GM21447 (cell line): ENCODE data around the gene C19orf47.
"Not testable (repeated sequence)": the region's sequence is repeated elsewhere in the genome, so short reads cannot be mapped to it uniquely, and the experiment has no call there.

Experiments used
- ATAC-seq: cut with Tn5 transposase; IDR thresholded peaks from one replicate; pipeline ENCODE4 v1.9.1; 2021; ENCODE audit not compliant: unreplicated experiment

C19orf47 gene

GRCh38 chr19:40377876-40378385, 29.7 kb upstream of the C19orf47 start:
- ATAC-seq = no peak

DNA sequence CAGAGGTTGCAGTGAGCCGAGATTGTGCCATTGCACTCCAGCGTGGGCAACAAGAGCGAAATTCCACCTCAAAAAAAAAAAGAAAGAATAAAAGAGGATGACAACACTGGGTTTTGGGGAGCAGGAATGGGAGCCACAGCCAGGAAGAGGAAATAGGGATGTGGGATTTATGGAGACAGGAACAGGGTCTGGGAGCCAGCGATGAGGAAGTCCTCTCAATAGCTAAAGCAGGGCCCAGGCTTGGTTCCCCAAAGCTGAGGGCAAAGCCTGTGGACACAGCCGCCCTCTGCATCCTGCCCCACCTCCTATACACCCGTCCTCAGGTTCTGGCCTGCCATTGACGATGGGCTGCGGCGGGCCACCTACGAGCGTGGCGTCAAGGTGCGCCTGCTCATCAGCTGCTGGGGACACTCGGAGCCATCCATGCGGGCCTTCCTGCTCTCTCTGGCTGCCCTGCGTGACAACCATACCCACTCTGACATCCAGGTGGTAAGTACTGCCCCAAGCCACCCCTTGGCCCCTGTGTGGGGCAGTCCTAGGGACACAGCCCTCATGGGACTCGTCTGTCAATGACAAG, 28.2 kb upstream of the C19orf47 start:
- ATAC-seq = no peak

GRCh38 chr19:40374084-40374483, 25.9 kb upstream of the C19orf47 start:
- ATAC-seq = no peak

- no peak for ATAC-seq
Measured at GRCh38 chr19:40371802-40372122, 23.6 kb upstream of the C19orf47 start.

GRCh38 chr19:40370997-40371801, 23.0 kb upstream of the C19orf47 start:
- ATAC-seq = no peak

DNA sequence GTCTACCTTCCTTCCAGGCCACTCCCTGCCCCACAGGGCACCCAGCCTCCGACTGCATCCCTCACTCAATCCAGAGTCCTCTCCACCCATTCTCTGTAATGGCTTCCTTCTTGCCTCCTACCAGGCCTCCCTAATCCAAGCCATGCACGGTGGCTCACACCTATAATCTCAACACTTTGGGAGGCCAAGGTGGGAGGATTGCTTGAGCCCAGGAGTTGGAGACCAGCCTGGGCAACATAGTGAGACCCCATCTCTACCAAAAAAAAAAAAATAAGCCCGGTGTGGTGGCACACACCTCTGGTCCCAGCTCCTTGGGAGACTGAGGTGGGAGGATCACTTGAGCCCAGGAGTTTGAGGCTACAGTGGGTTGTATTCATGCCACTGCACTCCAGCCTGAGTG, 22.1 kb upstream of the C19orf47 start:
- not testable (repeated sequence) for ATAC-seq

DNA sequence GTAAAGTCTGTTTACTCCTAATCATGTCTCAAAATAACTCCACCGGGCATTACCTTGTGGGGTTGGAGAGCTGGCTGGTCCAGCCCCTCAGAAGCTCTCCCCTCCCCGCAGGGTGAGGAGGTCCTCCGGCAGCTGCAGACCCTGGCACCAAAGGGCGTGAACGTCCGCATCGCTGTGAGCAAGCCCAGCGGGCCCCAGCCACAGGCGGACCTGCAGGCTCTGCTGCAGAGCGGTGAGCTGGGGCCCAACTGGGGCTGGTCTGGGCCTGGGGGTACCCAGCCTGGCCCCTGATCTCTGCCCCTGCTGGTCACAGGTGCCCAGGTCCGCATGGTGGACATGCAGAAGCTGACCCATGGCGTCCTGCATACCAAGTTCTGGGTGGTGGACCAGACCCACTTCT, 21.6 kb upstream of the C19orf47 start:
- no peak for ATAC-seq

DNA sequence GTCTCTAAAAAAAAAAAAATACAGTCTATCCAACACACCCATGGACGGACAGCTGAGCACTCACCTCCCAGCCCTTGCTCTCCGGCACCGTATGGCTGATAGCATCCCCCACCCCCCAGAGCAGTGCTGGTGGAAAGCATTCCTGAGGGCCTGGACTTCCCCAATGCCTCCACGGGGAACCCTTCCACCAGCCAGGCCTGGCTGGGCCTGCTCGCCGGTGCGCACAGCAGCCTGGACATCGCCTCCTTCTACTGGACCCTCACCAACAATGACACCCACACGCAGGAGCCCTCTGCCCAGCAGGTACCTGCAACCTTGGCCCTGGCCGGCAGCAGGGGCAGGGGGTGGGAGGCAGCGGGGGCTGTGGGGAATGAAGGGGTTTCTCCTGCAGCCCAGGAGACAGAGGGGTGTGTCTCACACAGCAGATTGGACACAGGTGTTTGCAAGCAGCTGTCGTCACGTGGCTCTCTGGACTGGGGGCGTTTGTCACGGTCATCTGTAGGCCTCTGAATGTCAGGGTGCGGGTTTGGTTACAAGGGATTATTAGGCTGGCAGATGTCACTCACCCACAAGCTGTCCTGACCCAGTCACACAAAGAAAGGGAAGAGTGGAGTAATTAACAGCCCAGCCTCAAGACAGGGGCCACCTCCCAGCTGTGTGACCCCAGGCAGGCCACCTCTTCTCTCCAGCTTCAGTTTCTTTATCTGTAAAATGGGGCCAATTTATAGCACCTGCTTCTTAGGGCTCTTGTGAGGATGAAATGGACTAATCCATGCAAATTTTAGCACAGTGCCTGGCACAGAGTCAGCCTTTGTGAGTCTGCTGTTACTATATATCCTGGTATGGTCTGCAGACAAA, 19.6 kb upstream of the C19orf47 start:
- no peak for ATAC-seq

- no peak for ATAC-seq
Measured at GRCh38 chr19:40366697-40367561, 18.7 kb upstream of the C19orf47 start.

DNA sequence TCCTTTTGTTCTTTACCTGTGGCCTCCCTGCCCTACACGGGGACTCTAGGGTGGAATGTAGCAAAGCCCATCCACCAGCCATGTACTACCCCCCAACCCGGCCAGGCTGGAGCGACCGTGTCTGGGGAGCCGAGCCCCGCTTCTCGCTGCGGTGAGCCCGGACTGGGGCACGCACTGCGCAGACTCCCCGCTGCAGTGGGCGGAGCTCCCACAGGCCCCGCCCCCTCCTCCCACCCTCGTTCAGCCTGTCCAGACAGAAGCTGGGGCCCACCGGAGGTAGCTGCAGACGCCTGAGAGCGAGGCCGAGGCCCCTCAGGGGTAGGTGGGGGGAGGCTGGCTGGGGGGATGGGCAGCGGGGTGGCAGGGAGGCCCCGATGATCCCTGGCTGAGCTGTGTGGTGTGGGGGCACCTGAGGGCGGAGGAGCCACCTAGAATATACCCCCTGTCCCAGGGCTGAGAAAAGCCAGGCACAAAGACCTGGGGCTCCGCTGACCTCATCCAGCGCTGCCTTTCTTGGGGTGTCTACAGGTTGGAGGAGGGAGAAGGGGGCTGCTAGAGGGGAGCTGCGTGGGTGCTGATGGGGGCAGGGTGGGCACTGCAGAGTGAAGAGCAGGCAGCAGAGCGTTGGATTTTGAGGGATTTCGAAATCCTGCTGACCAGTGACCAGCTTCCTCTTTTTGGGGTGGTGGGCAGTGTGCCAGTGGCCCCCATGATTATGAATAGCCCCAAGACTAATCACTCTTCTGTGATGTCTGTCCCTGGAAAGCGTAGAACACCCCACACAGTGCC, 17.6 kb upstream of the C19orf47 start:
- no peak for ATAC-seq

- no peak for ATAC-seq
Measured at GRCh38 chr19:40365010-40365409, 16.8 kb upstream of the C19orf47 start.

- ATAC-seq = no peak
Measured at GRCh38 chr19:40363069-40363468, 14.9 kb upstream of the C19orf47 start.

GRCh38 chr19:40362160-40362559, 14.0 kb upstream of the C19orf47 start:
- no peak for ATAC-seq

- no peak for ATAC-seq
Measured at GRCh38 chr19:40360708-40361241, 12.6 kb upstream of the C19orf47 start.

DNA sequence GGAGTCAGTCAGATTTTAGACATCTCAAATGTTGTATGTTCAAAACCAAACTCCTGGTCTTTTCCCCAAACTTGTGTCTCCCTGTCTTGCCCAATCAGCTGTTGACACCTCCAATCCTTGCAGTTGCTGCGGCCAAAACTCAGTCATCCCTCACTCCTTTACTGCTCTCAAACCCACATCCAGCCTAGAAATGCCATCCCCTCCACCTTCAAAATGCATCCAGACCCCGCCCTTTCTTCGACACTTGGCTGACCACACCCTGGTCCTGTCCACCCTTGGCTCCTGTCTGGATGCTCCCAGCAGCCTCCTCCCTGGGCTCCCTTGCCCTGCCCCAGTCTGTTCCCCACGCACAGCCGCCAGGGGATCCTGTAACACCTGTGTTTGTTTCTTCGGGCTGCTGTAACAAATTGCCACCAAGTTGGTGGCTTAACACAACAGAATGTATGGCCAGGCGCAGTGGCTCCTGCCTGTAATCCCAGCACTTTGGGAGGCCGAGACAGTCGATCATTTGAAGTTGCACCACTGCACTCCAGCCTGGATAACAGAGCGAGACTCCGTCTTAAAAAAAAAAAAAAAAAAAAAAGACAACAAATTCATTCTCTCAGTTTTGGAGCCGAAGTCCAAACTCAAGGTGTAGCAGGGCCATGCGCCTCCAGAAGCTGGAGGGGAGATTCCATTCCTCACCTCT, 12.0 kb upstream of the C19orf47 start:
- no peak for ATAC-seq

DNA sequence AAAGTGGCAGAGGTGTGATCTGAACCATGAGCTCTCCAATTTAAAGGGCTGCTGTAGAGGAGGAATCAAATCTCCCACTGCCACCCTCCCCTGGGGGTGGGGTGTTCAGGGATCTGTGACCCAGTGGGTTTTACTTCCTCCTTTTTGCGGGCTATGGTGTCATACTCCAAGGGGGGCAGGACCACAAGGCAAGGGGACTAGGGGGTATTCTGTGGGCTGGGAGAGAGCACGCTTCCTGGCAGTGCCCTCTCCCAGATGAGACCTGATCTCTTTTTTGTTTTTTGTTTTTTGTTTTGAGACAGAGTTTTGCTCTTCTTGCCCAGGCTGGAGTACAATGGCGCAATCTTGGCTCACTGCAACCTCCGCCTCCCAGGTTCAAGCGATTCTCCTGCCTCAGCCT, 10.6 kb upstream of the C19orf47 start:
- no peak for ATAC-seq

- ATAC-seq = no peak
Measured at GRCh38 chr19:40357640-40358039, 9.4 kb upstream of the C19orf47 start.

DNA sequence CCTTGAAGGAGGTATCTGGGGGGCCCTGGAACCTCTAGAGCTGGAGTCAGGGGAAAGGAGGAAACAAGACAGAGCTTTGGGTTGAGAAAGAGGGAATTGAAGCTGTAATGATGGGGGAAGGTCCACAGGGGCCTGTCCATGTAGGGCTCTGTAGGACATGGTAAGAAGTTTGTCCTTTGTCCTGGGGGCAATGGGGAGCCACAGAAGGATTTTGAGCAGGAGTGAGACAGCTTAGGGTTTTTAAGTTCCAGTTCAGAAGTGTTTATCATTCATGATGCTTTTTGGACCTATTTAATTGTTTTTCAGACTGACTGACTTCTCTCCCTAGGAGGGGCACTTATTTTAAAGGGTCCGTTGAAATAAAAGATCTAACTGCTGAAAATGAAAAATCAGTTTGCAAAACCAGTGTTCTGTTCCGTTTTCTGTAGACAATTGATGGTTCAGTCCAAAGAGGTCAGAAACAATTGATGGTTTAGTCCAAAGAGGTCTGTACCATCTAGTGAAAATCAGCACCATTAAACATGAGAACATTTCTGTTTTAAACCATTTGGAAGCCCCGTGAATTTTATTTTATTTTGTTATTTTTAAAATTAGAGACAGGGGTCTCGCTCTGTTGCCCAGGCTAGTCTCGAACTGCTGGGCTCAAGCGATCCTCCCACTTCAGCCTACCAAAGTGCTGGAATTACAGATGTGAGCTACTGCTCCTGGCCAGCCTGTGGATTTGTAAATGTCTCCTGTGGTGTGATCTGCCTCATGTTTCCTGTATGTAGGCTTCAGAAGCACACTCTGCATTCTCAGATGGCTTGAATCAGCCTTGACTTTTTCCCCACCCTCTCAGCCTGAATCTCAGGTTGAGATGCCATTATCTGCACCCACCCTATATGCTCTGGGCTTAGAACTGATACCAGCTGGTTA, 8.7 kb upstream of the C19orf47 start:
- ATAC-seq = no peak
